Keratinocyte (primary cell): Measurements from ENCODE around the gene GLT1D1.

Experiments
- EZH2 ChIP-seq: IDR thresholded peaks from one replicate; pipeline ENCODE4 v1.6.1; 2012; ENCODE audit warnings: inconsistent platforms, mild to moderate bottlenecking, low read length, moderate library complexity
- TF ChIP-seq, protein P1 (sequence below), 3 experiments: IDR thresholded peaks in 1 of 3; conservative IDR thresholded peaks in 1 of 3; optimal IDR thresholded peaks in 1 of 3; 2 replicates in 2 of 3; 3 replicates in 1 of 3; pipeline versions ENCODE3 to v1.5.1; 2011; ENCODE audit warnings: low read length in 3 of 3, mild to moderate bottlenecking in 3 of 3, moderate library complexity in 2 of 3, control low read depth in 1 of 3, inconsistent platforms in 1 of 3; ENCODE audit not compliant: insufficient read depth in 2 of 3; ENCODE audit errors: extremely low read depth in 1 of 3

GRCh38 chr12:128811806-128812205 lies 41.5 kb upstream of the GLT1D1 start:
- TF ChIP-seq, protein P1, sequence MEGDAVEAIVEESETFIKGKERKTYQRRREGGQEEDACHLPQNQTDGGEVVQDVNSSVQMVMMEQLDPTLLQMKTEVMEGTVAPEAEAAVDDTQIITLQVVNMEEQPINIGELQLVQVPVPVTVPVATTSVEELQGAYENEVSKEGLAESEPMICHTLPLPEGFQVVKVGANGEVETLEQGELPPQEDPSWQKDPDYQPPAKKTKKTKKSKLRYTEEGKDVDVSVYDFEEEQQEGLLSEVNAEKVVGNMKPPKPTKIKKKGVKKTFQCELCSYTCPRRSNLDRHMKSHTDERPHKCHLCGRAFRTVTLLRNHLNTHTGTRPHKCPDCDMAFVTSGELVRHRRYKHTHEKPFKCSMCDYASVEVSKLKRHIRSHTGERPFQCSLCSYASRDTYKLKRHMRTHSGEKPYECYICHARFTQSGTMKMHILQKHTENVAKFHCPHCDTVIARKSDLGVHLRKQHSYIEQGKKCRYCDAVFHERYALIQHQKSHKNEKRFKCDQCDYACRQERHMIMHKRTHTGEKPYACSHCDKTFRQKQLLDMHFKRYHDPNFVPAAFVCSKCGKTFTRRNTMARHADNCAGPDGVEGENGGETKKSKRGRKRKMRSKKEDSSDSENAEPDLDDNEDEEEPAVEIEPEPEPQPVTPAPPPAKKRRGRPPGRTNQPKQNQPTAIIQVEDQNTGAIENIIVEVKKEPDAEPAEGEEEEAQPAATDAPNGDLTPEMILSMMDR (optimal IDR thresholded peaks at IDR 0.05 in 1 of 3, IDR thresholded peaks at IDR 0.05 in 1 of 3, conservative IDR thresholded peaks at IDR 0.05 in 1 of 3; ENCODE audit: extremely low read depth in 1 of 3, insufficient read depth in 2 of 3, low read length in 3 of 3): no peak
- TF ChIP-seq EZH2: no peak
